ENCODE data around the gene SIDT2.

Gene SIDT2

DNA sequence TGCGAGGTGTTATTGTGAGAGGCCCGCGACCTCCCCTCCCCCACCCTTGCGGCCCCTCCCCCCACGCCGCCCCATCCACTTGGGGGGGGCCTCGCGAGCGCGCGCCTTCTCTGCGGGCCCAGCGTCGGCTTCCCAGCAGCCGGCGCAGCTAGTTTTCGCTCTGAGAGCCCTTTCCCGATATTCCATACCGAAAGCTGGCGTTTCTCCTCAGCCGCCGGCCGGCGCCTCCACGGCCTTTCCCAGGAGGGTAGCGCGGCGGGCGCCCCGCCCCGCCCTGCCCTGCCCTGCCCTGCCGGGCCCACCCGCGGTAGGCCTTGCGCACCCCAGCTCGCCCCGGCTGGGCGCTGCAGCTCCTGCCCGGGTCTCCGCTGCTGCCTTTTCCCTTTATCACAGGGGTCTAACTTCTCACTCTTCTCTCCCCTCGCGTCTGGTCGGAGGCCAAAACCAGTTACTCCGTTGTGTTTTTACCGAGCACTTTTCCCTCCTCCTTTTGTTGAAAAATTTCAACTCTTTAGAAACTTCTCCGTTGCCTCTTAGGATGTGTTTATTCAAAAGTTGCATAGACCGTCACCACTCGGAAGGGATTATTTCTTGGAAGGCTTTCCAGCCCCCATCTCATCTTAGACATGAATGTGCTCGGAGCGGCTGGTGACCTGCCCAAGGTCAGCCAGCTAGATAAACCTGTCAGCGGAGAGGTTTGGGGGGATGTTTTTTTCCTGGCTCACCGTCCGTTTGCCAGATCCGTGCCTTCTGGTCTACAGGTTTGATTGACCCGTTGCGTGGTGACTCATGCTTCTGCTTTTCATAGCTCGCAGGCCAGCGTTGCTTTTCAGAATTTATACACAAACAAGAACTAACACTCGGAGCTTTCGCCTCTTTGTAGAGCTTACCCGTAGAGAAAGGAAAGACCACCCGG, 33.8 kb upstream of the SIDT2 start:
- TF ChIP-seq, protein P1, sequence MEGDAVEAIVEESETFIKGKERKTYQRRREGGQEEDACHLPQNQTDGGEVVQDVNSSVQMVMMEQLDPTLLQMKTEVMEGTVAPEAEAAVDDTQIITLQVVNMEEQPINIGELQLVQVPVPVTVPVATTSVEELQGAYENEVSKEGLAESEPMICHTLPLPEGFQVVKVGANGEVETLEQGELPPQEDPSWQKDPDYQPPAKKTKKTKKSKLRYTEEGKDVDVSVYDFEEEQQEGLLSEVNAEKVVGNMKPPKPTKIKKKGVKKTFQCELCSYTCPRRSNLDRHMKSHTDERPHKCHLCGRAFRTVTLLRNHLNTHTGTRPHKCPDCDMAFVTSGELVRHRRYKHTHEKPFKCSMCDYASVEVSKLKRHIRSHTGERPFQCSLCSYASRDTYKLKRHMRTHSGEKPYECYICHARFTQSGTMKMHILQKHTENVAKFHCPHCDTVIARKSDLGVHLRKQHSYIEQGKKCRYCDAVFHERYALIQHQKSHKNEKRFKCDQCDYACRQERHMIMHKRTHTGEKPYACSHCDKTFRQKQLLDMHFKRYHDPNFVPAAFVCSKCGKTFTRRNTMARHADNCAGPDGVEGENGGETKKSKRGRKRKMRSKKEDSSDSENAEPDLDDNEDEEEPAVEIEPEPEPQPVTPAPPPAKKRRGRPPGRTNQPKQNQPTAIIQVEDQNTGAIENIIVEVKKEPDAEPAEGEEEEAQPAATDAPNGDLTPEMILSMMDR (conservative IDR thresholded peaks at IDR 0.05; ENCODE audit: low read depth, low read length), result no peak
- H3K4me3 ChIP-seq (ENCODE audit: low read length), result peak overlapping the region; percentile 67
- DNase-seq (ENCODE audit: low read depth), result peak; percentile 54

DNA sequence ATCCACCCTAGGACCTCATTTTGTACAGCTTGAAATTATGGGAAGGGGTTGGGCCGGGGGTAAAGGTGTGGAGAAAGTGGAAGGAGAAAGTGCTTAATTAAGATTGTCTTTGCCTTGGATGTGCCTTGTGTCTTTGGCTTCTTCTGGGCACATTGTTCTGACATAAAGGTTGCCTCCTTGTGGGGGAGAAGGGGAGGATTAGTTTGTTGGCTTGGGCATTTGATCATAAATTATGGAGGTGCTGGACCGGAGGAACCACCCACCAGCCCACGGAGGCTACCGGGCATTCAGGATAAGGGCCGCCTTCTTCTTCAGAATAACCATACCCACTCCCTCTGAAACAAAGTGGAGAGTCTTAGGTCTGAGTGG, 33.2 kb upstream of the SIDT2 start:
- TF ChIP-seq, protein P1 (conservative IDR thresholded peaks at IDR 0.05; ENCODE audit: low read depth, low read length), result peak; percentile 42
- peak overlapping the region; percentile 67 for H3K4me3 ChIP-seq (ENCODE audit: low read length)
- no peak for DNase-seq (ENCODE audit: low read depth)

DNA sequence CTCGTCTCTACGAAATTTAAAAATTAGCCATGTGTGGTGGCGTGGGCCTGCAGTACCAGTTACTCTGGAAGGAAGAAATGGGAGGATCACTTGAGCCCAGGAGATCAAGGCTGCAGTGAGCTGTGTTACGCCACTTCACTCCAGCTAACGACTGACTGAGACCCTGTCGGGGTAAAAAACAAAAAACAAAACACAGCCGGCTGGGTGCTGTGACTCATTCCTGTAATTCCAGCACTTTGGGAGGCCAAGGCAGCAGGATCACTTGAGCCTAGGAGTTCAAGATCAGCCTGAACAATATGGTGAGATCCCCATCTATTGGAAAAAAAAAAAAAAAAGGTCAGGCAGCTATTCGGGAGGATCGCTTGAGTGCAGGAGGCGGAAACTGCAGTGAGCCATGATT, 32.0 kb upstream of the SIDT2 start:
- no peak overlapping the region for H3K4me3 ChIP-seq (ENCODE audit: low read length)
- TF ChIP-seq, protein P1 (conservative IDR thresholded peaks at IDR 0.05; ENCODE audit: low read depth, low read length), result no peak
- DNase-seq (ENCODE audit: low read depth), result no peak

DNA sequence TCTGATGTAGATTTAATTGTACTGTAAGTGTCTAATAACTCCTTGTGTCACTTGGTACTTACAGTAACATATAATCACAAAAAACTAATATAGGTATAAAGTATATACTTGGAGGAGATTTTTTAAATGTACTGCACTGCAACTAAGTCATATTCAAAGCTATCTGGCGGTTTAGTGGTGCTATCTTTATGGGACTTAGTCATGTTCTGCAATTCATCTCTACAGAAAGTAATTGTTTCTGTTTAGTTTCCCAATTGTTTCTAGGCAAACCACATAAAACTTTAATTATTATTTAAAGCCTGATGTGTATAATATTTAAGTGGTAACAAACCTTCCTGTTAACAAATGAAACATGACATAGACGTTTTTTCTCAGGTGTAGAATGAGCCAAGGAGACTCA, 26.5 kb upstream of the SIDT2 start:
- no peak overlapping the region for H3K4me3 ChIP-seq (ENCODE audit: low read length)
- TF ChIP-seq, protein P1 (conservative IDR thresholded peaks at IDR 0.05; ENCODE audit: low read depth, low read length), result no peak
- DNase-seq (ENCODE audit: low read depth), result no peak

DNA sequence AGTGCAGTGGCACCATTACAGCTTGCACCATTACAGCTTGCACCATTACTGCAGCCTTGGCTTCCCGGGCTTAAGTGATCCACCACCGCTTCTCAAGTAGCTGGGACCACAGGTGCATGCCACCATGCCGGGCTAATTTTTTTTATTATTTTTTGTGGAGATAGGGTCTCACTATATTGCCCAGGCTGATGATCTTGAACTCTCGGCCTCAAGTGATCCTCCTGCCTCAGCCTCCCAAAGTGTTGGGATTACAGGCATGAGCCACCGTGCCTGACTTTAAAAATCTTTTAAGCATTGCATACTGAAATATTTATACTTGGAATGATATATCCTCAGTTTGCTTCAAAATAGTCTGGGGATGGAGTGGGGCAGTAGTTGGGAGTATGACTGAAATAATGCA, 24.1 kb upstream of the SIDT2 start:
- H3K4me3 ChIP-seq (ENCODE audit: low read length), result no peak overlapping the region
- no peak for DNase-seq (ENCODE audit: low read depth)
- TF ChIP-seq, protein P1 (conservative IDR thresholded peaks at IDR 0.05; ENCODE audit: low read depth, low read length), result no peak

DNA sequence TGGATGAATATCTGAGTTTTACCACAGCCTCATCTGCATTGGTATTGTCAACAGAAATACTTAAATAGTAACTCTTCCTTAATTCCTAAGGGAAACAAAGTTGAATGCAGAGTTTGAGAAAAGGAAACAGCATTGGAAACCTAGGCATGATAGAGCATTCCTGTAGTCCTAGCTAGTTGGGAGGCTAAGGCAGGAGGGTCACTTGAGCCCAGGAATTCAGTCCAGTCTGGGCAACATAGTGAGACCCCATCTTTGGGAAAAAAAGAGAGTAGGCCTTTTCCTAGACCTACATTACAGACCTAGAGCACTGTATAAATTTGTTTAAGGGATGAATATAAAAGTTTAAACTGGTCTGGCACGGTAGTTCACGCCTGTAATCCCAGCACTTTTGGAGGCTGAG, 21.0 kb upstream of the SIDT2 start:
- TF ChIP-seq, protein P1 (conservative IDR thresholded peaks at IDR 0.05; ENCODE audit: low read depth, low read length), result no peak
- DNase-seq (ENCODE audit: low read depth), result no peak
- no peak overlapping the region for H3K4me3 ChIP-seq (ENCODE audit: low read length)

DNA sequence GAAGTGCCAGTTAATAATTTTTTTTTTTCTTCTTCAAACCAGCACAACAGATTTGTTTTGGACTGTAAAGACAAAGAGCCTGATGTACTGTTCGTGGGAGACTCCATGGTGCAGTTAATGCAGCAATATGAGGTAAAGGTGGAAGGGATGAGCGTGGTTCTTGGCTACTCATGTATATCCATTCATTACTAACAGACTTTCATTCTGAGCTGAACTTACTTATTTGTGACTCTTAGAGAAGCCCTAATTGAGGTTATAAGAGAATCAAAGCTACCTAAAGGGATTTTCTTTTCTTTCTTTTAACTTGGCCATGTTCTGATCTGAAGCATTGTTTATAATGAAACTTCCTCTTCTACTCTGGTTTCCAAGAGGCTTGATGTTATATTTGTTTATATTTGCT, 18.7 kb upstream of the SIDT2 start:
- no peak for DNase-seq (ENCODE audit: low read depth)
- TF ChIP-seq, protein P1 (conservative IDR thresholded peaks at IDR 0.05; ENCODE audit: low read depth, low read length), result no peak
- no peak overlapping the region for H3K4me3 ChIP-seq (ENCODE audit: low read length)
